Measurements from ENCODE around the gene TNC. TPM values are rescaled to one million over a fixed set of nuclear protein-coding genes. Genes with fewer than 3 reads are reported as not detected.

Gene TNC
- total RNA-seq, 1 experiment from 2014 or later: 0.60 TPM

GRCh38 chr9:115069771-115070170 lies 48.2 kb downstream of the TNC start:
- H3K9ac ChIP-seq (ENCODE audit: low read length): no peak overlapping the region
- no peaks in the 10 kb centered on the region for H3K79me2 ChIP-seq (ENCODE audit: low read length)
- H3K27me3 ChIP-seq (ENCODE audit: low read length): no peaks in the 10 kb centered on the region
- no peaks in the 10 kb centered on the region for H3K36me3 ChIP-seq (ENCODE audit: insufficient read depth, low read length)
- no peak overlapping the region for H3K27ac ChIP-seq (ENCODE audit: low read length)
- H4K20me1 ChIP-seq (ENCODE audit: insufficient read depth, low read depth, low read length): no peaks in the 10 kb centered on the region
- no peak overlapping the region for H3K4me3 ChIP-seq (ENCODE audit: low read length)
- 0 out of 2 replicates have a peak, but pooled peaks cover 3% of the 10 kb centered on the region for H3K4me1 ChIP-seq (ENCODE audit: low read length)
- no peak overlapping the region for H3K4me2 ChIP-seq (ENCODE audit: low read depth, low read length, poor library complexity, severe bottlenecking)
- H2AFZ ChIP-seq (ENCODE audit: low read length): no peak overlapping the region
- H3K9me2 ChIP-seq (replicated peaks; ENCODE audit: insufficient read depth, low read length): no peaks in the 10 kb centered on the region
- no peak for DNase-seq
- no peaks in the 10 kb centered on the region for H3K9me3 ChIP-seq (ENCODE audit: low read length)

GRCh38 chr9:115069302-115069701 lies 48.7 kb downstream of the TNC start:
- no peaks in the 10 kb centered on the region for H3K9me2 ChIP-seq (replicated peaks; ENCODE audit: insufficient read depth, low read length)

GRCh38 chr9:115068031-115068430 lies 49.9 kb downstream of the TNC start:
- no peak overlapping the region for H3K4me3 ChIP-seq (ENCODE audit: low read length)
- H3K79me2 ChIP-seq (ENCODE audit: low read length): no peaks in the 10 kb centered on the region
- H3K4me1 ChIP-seq (ENCODE audit: low read length): no peaks in the 10 kb centered on the region
- DNase-seq: no peak
- H3K9ac ChIP-seq (ENCODE audit: low read length): no peak overlapping the region
- no peaks in the 10 kb centered on the region for H3K27me3 ChIP-seq (ENCODE audit: low read length)
- H2AFZ ChIP-seq (ENCODE audit: low read length): no peak overlapping the region
- H4K20me1 ChIP-seq (ENCODE audit: insufficient read depth, low read depth, low read length): no peaks in the 10 kb centered on the region
- H3K4me2 ChIP-seq (ENCODE audit: low read depth, low read length, poor library complexity, severe bottlenecking): no peak overlapping the region
- no peaks in the 10 kb centered on the region for H3K9me2 ChIP-seq (replicated peaks; ENCODE audit: insufficient read depth, low read length)
- no peaks in the 10 kb centered on the region for H3K36me3 ChIP-seq (ENCODE audit: insufficient read depth, low read length)
- H3K27ac ChIP-seq (ENCODE audit: low read length): no peak overlapping the region
- H3K9me3 ChIP-seq (ENCODE audit: low read length): no peaks in the 10 kb centered on the region

More at GRCh38 chr9:115069302-115069701, 48.7 kb downstream of the TNC start:
- Histone ChIP-seq H3K4me1 (ENCODE audit: low read length) (no peaks in the 10 kb centered on the region), H3K79me2 (ENCODE audit: low read length) (no peaks in the 10 kb centered on the region), H3K4me3 (ENCODE audit: low read length) (no peak overlapping the region), H3K9ac (ENCODE audit: low read length) (no peak overlapping the region), H4K20me1 (ENCODE audit: insufficient read depth, low read depth, low read length) (no peaks in the 10 kb centered on the region), H3K27ac (ENCODE audit: low read length) (no peak overlapping the region), H3K9me3 (ENCODE audit: low read length) (no peaks in the 10 kb centered on the region), H2AFZ (ENCODE audit: low read length) (no peak overlapping the region), H3K4me2 (ENCODE audit: low read depth, low read length, poor library complexity, severe bottlenecking) (no peak overlapping the region), H3K27me3 (ENCODE audit: low read length) (no peaks in the 10 kb centered on the region), H3K36me3 (ENCODE audit: insufficient read depth, low read length) (no peaks in the 10 kb centered on the region)
- DNase-seq: no peak

GRCh38 chr9:115063058-115063845 lies 54.7 kb downstream of the TNC start:
- H2AFZ ChIP-seq (ENCODE audit: low read length): no peak overlapping the region
- H3K4me3 ChIP-seq (ENCODE audit: low read length): no peak overlapping the region
- H3K9me3 ChIP-seq (ENCODE audit: low read length): no peaks in the 10 kb centered on the region
- no peaks in the 10 kb centered on the region for H3K36me3 ChIP-seq (ENCODE audit: insufficient read depth, low read length)
- no peaks in the 10 kb centered on the region for H3K4me1 ChIP-seq (ENCODE audit: low read length)
- H3K27me3 ChIP-seq (ENCODE audit: low read length): no peaks in the 10 kb centered on the region
- no peak for DNase-seq
- H3K9me2 ChIP-seq (replicated peaks; ENCODE audit: insufficient read depth, low read length): no peaks in the 10 kb centered on the region
- no peak overlapping the region for H3K27ac ChIP-seq (ENCODE audit: low read length)
- no peak overlapping the region for H3K4me2 ChIP-seq (ENCODE audit: low read depth, low read length, poor library complexity, severe bottlenecking)
- H3K79me2 ChIP-seq (ENCODE audit: low read length): no peaks in the 10 kb centered on the region
- H3K9ac ChIP-seq (ENCODE audit: low read length): no peak overlapping the region
- no peaks in the 10 kb centered on the region for H4K20me1 ChIP-seq (ENCODE audit: insufficient read depth, low read depth, low read length)

GRCh38 chr9:115058684-115059315 lies 59.2 kb downstream of the TNC start:
- Histone ChIP-seq H2AFZ (ENCODE audit: low read length) (no peak overlapping the region), H3K79me2 (ENCODE audit: low read length) (no peaks in the 10 kb centered on the region), H3K9me3 (ENCODE audit: low read length) (no peaks in the 10 kb centered on the region), H3K36me3 (ENCODE audit: insufficient read depth, low read length) (no peaks in the 10 kb centered on the region), H3K4me3 (ENCODE audit: low read length) (no peak overlapping the region), H3K27me3 (ENCODE audit: low read length) (no peaks in the 10 kb centered on the region), H3K9ac (ENCODE audit: low read length) (no peak overlapping the region), H3K4me2 (ENCODE audit: low read depth, low read length, poor library complexity, severe bottlenecking) (no peak overlapping the region), H3K4me1 (ENCODE audit: low read length) (no peaks in the 10 kb centered on the region), H3K27ac (ENCODE audit: low read length) (no peak overlapping the region), H3K9me2 (replicated peaks; ENCODE audit: insufficient read depth, low read length) (no peaks in the 10 kb centered on the region), H4K20me1 (ENCODE audit: insufficient read depth, low read depth, low read length) (no peaks in the 10 kb centered on the region)
- DNase-seq: no peak

GRCh38 chr9:115058175-115058574 lies 59.8 kb downstream of the TNC start:
- Histone ChIP-seq H3K9me2 (replicated peaks; ENCODE audit: insufficient read depth, low read length) (no peaks in the 10 kb centered on the region), H3K4me3 (ENCODE audit: low read length) (no peak overlapping the region), H3K4me2 (ENCODE audit: low read depth, low read length, poor library complexity, severe bottlenecking) (no peak overlapping the region), H4K20me1 (ENCODE audit: insufficient read depth, low read depth, low read length) (no peaks in the 10 kb centered on the region), H3K4me1 (ENCODE audit: low read length) (no peaks in the 10 kb centered on the region), H3K79me2 (ENCODE audit: low read length) (no peaks in the 10 kb centered on the region), H3K9ac (ENCODE audit: low read length) (no peak overlapping the region), H3K27ac (ENCODE audit: low read length) (no peak overlapping the region), H3K27me3 (ENCODE audit: low read length) (no peaks in the 10 kb centered on the region), H3K36me3 (ENCODE audit: insufficient read depth, low read length) (no peaks in the 10 kb centered on the region), H3K9me3 (ENCODE audit: low read length) (no peaks in the 10 kb centered on the region), H2AFZ (ENCODE audit: low read length) (no peak overlapping the region)
- no peak for DNase-seq

GRCh38 chr9:115057559-115057958 lies 60.4 kb downstream of the TNC start:
- no peak for DNase-seq
- H2AFZ ChIP-seq (ENCODE audit: low read length): no peak overlapping the region

GRCh38 chr9:115050002-115050490 lies 67.9 kb downstream of the TNC start:
- Histone ChIP-seq H3K4me2 (ENCODE audit: low read depth, low read length, poor library complexity, severe bottlenecking) (no peak overlapping the region), H3K79me2 (ENCODE audit: low read length) (no peaks in the 10 kb centered on the region), H3K9me2 (replicated peaks; ENCODE audit: insufficient read depth, low read length) (no peaks in the 10 kb centered on the region), H4K20me1 (ENCODE audit: insufficient read depth, low read depth, low read length) (no peaks in the 10 kb centered on the region), H3K27me3 (ENCODE audit: low read length) (no peaks in the 10 kb centered on the region), H2AFZ (ENCODE audit: low read length) (no peak overlapping the region), H3K9me3 (ENCODE audit: low read length) (no peaks in the 10 kb centered on the region), H3K36me3 (ENCODE audit: insufficient read depth, low read length) (no peaks in the 10 kb centered on the region), H3K9ac (ENCODE audit: low read length) (no peak overlapping the region), H3K27ac (ENCODE audit: low read length) (no peak overlapping the region), H3K4me3 (ENCODE audit: low read length) (no peak overlapping the region), H3K4me1 (ENCODE audit: low read length) (no peaks in the 10 kb centered on the region)
- DNase-seq: no peak

More at GRCh38 chr9:115057559-115057958, 60.4 kb downstream of the TNC start:
- Histone ChIP-seq H3K4me1 (ENCODE audit: low read length) (no peaks in the 10 kb centered on the region), H3K9me2 (replicated peaks; ENCODE audit: insufficient read depth, low read length) (no peaks in the 10 kb centered on the region), H3K4me3 (ENCODE audit: low read length) (no peak overlapping the region), H3K4me2 (ENCODE audit: low read depth, low read length, poor library complexity, severe bottlenecking) (no peak overlapping the region), H3K9ac (ENCODE audit: low read length) (no peak overlapping the region), H3K9me3 (ENCODE audit: low read length) (no peaks in the 10 kb centered on the region), H3K36me3 (ENCODE audit: insufficient read depth, low read length) (no peaks in the 10 kb centered on the region), H3K79me2 (ENCODE audit: low read length) (no peaks in the 10 kb centered on the region), H3K27ac (ENCODE audit: low read length) (no peak overlapping the region), H4K20me1 (ENCODE audit: insufficient read depth, low read depth, low read length) (no peaks in the 10 kb centered on the region), H3K27me3 (ENCODE audit: low read length) (no peaks in the 10 kb centered on the region)

Measured in Karpas-422 (cell line).